NCI-H1930 (cell line): ENCODE measurements around the gene NUFIP1.
"Not testable (repeated sequence)": the region's sequence is repeated elsewhere in the genome, so short reads cannot be mapped to it uniquely, and the experiment has no call there.

Experiments
- DNase-seq, 2 experiments: peaks; one replicate each; lab custom pipeline; 2025; lab: John Stamatoyannopoulos, UW

Gene NUFIP1

DNA sequence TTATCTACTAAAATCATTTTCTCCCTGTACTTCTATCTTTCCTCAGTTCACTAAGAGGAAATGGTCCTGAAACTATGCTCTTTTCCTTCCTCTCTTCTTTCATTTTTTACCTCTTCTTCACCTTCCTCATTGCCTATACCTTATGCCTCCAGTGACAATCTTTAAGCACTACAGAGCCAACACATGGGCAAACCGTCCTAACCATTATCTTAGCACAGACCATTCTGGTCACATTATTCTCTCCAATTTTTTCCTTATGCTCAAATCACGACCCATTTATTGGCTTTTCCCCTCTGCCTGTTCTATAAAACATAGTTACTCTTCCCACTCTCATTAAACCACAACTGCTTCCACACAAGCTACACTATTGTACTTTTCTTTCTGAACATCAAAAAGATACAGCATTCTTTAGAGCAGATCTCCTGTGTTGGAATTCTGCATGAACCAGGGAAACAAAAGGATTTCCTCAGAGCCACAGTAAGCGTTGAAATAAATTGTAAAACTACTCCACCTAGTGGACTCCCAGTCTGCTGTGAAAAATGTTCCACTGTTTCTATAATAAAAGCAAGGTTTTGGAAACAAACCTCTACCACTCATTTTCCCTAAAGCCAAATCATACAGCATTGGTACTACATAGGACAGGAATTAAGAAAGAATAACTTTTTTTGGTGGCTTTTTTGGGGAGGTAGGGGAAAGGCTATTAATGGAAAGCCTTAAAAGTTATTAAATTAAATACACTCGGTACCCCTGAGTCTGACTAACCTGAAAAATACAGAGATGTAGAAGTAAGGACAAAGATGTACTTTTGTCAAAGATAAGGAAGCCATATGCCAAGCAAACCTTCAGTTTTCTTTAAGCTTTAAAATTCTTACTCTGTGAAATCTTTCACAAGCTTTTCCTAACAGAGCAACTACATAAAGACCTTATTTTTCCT lies 19.5 kb downstream of the NUFIP1 start:
- DNase-seq, result peak in 1 of 2 experiments; percentile 30

- DNase-seq, result no peak
Measured at GRCh38 chr13:44968434-44968815, 20.8 kb downstream of the NUFIP1 start.

DNA sequence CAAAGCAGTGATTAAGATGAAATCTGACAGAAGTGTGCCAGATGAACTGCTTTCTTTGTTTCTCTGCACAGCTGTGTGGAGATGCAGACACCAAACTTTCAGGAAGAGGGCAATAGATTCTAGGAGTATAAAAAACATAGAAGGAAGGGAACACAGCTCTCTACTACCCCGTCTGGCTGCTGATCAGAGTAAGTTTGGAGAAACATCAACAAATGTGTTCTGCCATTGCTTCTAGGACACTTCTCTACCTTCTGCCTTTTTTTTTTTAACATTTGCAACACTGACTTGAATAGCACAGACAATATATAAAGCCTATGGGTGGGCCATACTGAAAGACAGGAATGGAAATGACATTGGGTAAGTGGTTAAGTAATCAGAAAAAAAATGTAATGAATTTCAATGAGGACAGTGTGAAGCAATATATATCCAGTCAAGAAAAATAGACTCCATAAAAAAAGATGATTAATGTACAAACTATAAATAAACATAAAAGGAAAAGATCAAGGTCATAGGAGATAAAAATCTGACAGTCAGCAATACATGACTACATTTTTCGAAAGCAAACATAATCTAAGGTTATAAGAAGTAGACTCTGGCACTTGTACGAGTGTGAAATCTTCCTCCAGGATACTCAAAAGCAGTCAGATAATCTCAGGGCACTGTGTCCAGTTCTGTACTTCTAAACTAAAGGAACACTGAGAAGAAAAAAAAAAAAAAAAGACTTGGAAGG lies 21.4 kb downstream of the NUFIP1 start:
- DNase-seq, result no peak

DNA sequence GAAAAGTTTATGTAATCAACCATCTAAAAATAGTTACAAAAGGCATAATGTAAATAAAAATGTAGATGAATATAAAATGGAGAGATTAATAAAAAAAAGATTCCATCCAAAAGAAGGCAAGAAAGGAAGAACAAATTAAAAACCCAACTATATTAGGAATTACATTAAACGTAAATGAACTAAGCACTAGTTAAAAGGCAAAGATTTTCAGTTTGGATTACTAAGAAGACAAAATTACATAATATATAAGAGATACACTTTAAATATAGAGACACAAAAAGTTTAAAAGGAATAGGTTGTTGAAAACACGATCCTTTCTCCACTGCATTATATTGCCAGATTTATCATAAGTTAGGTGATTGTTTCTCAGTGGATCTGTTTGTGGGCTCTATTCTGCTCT lies 27.3 kb downstream of the NUFIP1 start:
- DNase-seq, result no peak

DNA sequence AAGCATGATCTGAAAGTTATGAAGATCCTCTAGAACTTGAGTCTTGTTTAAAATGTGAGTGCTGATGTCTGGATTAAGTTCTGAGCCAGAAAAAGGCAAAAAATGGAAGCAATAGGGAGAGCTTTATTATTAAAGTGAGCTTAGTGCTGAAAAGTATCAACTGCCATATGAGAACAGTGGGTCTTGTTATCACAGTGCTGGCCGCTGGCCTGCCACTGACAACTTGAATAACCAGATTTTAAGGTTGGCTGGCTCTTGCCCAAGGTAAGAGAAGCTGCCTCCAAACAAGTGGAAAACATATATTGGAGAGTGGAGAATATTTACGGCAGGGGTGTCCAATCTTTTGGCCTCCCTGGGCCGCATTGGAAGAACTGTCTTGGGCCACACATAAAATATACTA lies 33.9 kb downstream of the NUFIP1 start:
- no peak for DNase-seq

GRCh38 chr13:44954224-44954623 lies 35.0 kb downstream of the NUFIP1 start:
- DNase-seq, result no peak

GRCh38 chr13:44952671-44953070 lies 36.6 kb downstream of the NUFIP1 start:
- no peak for DNase-seq

- DNase-seq, result no peak
Measured at GRCh38 chr13:44951184-44951583, 38.1 kb downstream of the NUFIP1 start.

DNA sequence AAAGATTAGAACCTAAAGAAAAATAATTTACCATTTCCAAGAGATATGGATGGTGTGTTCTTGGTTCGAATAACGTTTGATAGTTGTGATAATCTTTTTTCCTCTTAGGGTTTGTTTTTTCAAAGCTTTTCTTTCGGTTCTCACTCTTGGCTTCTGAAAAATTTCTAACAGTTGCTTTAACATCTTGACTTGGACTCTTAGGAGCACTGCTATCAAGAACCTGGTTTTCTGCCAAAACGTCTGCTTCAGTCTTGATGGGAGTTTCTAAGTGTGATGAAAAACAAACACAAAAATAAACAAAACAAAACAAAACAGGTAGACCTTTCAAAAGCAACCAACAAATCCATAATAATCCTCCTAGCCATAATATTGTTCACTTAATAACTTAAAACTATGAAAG lies 45.9 kb downstream of the NUFIP1 start:
- not testable (repeated sequence) for DNase-seq

DNA sequence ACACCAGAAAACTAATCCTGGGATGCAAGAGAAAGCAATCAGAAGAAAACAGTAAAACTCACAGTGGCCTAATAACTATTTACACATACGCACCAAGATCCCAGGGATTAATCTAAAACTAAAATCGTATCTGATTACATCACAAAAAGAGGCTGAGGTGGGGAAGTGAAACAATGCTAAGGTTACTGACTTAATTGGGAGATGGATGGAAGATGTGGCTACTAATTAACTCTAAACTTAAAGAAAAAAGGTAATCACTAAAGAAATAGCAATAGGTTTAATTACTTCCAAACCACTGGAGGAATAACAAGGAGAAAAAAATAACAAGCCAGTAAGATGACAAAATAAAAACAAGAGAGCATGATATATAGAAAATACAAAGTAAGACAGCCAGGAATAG lies 50.4 kb downstream of the NUFIP1 start:
- no peak for DNase-seq

DNA sequence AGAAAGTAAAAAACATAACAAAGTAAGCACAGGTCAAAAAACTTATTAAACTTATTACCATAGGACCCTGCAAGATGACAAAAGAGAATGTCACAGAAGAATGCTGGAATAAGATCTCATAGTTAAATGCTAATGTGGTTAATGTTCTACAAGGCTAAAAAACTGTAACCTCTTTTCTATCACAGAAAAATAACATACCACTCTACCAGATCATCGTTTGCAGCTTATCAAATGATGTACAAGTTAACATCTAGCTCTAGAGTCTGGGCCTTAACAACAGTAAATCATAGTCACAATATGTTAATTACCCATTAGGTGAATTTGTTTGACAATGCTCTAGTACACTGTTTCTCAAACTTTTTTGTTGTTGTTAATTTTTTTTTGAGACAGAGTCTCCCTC lies 53.0 kb downstream of the NUFIP1 start:
- DNase-seq, result no peak

DNA sequence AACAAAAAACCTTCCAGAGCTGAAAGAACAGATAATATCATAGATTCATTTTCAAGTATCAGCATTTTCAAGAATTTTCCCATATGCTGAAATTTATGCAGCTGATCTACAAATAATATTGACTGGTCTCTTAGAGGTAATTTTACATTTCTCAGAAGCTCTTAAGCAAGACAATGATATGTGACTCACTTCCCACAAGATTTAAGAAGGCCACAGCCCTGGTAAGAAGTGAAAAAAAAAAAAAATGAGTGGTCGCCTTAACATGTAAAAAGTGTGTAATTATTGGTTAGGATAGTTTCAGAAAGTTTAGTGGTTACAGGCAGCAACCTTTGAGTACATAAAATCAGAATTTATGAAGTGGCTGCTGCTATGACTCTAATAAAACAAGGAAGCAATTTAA lies 54.5 kb downstream of the NUFIP1 start:
- no peak for DNase-seq

DNA sequence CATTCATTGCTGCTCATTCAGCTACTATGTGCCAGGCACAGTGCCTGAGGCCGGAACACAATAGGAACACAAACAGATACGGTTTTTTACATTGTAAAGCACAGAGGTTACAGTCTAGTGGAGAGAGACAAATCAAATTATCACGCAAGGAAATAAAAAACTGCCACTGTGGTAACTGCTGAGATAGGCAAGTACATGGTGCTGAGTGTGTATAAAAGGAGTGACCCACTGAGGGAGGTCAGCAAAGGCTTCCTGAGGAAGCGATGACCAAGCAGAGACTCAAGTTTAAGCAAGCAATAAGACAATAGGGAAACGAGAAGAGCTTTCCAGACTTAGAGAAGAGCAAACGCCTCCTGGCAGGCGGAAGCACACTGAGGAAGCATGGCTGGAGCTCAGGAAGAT lies 56.4 kb downstream of the NUFIP1 start:
- no peak for DNase-seq

GRCh38 chr13:44932171-44932849 lies 57.0 kb downstream of the NUFIP1 start:
- DNase-seq, result no peak

DNA sequence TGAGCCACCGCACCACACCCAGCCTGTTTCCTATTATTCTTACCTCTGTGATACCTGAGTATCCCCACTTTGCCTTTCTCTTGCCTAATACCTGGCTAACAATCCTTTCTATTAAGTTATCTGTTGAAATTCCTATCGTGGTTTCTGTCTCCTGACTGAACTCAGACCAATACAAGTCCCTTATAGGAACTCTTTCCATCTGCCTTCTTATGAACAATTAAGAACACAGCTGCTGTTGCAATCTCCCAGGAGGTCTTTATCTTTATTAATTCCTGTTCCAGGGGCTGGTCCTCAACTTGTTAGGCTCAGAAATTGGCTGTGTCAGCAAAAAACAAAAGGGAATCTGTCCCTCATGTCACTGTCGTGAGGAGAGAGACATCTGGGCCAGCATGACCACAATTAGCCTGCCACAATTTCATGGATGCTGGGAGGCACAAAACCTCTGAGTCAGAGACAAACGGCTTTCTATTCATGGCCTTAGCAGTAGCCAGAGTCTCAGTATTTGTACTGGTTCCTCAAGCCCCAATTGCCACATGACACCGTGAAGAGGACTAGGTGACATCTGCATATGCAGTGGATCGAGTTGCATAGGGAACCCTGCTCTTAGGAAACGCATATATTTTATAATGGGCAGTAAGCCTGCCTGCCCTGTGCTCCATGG lies 58.2 kb downstream of the NUFIP1 start:
- no peak for DNase-seq

DNA sequence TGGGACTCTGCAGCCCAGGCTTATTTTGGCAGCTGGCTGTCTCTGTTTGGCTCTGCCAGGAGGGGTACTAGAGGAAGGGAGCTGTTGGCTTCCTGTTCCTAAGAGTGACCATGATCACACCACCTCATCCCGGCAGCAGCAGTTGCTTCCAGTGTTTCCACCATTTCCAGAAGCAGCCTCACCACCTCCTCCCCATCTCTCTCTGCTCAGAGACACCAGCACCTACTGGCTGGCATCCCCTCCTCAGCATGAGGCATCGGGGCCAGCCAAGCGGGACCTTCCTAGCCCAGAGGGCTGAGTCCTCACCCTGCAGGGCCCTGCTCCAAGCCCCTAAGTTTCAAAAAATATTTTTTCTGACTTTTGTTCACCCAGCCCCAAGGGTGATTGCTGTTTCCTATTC lies 59.0 kb downstream of the NUFIP1 start:
- no peak for DNase-seq

DNA sequence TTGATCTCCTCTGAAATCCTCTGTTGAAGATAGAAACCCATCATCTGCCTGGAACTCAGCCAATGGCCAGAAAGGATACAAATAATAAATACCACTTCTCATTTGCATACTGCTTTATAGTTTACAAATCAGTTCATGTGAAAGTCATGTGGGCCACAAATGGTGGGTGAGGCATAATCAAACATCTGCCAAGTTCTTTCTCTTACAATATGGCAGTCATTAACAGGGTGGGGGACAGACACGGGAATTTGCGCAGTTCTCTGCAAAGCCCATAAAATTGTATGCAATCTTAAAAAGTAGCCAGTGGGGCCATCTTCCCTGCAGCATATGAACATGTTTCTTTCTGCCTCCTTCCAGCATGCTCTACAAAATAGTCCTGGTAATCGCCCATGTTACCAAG lies 59.6 kb downstream of the NUFIP1 start:
- no peak for DNase-seq

- DNase-seq, result no peak
Measured at GRCh38 chr13:44927968-44928367, 61.3 kb downstream of the NUFIP1 start.

- DNase-seq, result no peak
Measured at GRCh38 chr13:44921931-44922758, 67.1 kb downstream of the NUFIP1 start.

GRCh38 chr13:44921246-44921877 lies 67.9 kb downstream of the NUFIP1 start:
- no peak for DNase-seq

DNA sequence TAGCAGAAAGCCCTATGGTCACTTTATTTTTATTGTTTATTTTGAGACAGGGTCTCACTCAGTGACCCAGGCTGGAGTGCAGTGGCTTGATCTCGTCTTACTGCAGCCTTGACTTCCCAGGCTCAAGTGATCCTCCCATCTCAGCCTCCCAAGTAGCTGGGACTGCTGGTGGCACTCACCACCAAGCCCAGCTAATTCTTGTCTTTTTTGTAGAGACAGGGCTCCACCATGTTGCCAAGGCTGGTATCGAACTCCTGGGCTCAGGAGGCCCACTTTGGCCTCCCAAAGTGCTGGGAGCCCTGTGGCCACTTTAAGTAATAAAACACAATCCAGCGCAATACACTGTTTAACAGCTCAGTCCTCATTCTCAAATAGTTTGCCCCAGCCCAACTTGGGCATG lies 69.3 kb downstream of the NUFIP1 start:
- no peak for DNase-seq
